ENCODE measurements around the gene TNFRSF8. TPM values are rescaled to one million over a fixed set of nuclear protein-coding genes. Genes with fewer than 3 reads are reported as not detected.

TNFRSF8 gene
- total RNA-seq, 2 experiments from 2014 or later: 0.14 TPM; not detected in 1

DNA sequence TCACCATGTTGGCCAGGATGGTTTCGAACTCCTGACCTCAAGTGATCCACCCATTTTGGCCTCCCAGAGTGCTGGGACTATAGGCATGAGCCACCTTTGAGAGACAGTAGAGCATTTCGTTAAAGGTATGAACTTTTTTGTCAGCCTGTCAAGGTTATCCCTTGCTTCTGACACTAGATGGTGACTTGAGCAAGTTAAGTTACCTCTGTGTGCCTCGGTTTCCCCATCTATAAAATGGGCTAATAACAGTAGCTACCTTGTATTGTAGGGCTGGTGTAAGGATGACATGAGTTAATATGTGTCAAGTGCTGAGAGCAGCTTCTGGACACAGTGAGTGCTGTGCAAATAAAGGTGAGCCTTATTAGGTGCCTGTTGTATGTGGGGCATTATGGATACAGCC lies 8.8 kb downstream of the TNFRSF8 start:
- TF ChIP-seq, protein P1, sequence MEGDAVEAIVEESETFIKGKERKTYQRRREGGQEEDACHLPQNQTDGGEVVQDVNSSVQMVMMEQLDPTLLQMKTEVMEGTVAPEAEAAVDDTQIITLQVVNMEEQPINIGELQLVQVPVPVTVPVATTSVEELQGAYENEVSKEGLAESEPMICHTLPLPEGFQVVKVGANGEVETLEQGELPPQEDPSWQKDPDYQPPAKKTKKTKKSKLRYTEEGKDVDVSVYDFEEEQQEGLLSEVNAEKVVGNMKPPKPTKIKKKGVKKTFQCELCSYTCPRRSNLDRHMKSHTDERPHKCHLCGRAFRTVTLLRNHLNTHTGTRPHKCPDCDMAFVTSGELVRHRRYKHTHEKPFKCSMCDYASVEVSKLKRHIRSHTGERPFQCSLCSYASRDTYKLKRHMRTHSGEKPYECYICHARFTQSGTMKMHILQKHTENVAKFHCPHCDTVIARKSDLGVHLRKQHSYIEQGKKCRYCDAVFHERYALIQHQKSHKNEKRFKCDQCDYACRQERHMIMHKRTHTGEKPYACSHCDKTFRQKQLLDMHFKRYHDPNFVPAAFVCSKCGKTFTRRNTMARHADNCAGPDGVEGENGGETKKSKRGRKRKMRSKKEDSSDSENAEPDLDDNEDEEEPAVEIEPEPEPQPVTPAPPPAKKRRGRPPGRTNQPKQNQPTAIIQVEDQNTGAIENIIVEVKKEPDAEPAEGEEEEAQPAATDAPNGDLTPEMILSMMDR (IDR thresholded peaks at IDR 0.05): no peak
- Mint-ChIP-seq H3K9me3 (no peaks in the 10 kb centered on the region), H3K27me3 (peaks cover 33% of the 10 kb centered on the region), H3K4me1 (ENCODE audit: low read depth) (peaks cover 16% of the 10 kb centered on the region), H3K27ac (no peak overlapping the region), H3K4me3 (no peak overlapping the region), H3K36me3 (ENCODE audit: low read depth) (no peaks in the 10 kb centered on the region)
- H3K9me3 ChIP-seq (ENCODE audit: control insufficient read depth in 1 of 2, insufficient read depth in 1 of 2, low read length in 2 of 2): no peaks in the 10 kb centered on the region
- no peak for DNase-seq
- intact Hi-C loops (cut with DNase I, micrococcal nuclease): no loop called here
- no peak overlapping the region for H3K27ac ChIP-seq (ENCODE audit: low read depth in 1 of 2, low read length in 2 of 2)
- no peaks in the 10 kb centered on the region for H3K36me3 ChIP-seq (ENCODE audit: insufficient read depth, low read length)
- H3K4me3 ChIP-seq (ENCODE audit: low read length): no peak overlapping the region
- ChIA-PET CTCF (no interaction called here), POLR2A (no interaction called here)
- no peak for ATAC-seq (ENCODE audit: poor library complexity)
- peaks cover 12 to 16% of the 10 kb centered on the region in 2 experiments for H3K27me3 ChIP-seq (ENCODE audit: control insufficient read depth in 1 of 2, insufficient read depth in 2 of 2, low read length in 2 of 2)
- peaks cover 19% of the 10 kb centered on the region for H3K4me1 ChIP-seq (ENCODE audit: insufficient read depth, low read length)

DNA sequence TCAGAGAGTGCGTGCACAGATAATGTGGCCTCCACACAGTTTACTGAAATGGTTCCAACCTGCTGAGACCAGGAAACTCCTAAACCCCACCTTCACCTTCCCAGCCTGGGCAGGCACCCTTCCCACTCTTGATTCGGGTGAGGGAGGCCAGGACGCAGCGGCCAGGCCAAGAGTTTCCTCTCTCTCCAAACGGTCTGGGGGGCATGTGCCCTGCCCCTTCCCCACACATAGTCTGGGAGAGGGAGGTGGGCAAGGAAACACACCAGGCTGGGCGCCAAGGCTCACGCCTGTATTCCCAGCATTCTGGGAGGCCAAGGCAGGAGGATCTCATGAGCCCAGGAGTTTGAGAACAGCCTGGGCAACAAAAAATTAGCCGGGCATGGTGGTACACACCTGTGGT lies 9.6 kb downstream of the TNFRSF8 start:
- Histone ChIP-seq H3K36me3 (ENCODE audit: insufficient read depth, low read length) (no peaks in the 10 kb centered on the region), H3K4me3 (ENCODE audit: low read length) (no peak overlapping the region), H3K27ac (ENCODE audit: low read depth in 1 of 2, low read length in 2 of 2) (no peak overlapping the region), H3K4me1 (ENCODE audit: insufficient read depth, low read length) (peaks cover 19% of the 10 kb centered on the region), H3K27me3 (ENCODE audit: control insufficient read depth in 1 of 2, insufficient read depth in 2 of 2, low read length in 2 of 2) (peaks cover 6 to 13% of the 10 kb centered on the region in 2 experiments), H3K9me3 (ENCODE audit: control insufficient read depth in 1 of 2, insufficient read depth in 1 of 2, low read length in 2 of 2) (no peaks in the 10 kb centered on the region)
- no peak for ATAC-seq (ENCODE audit: poor library complexity)
- peaks cover 24% of the 10 kb centered on the region for H3K27me3 Mint-ChIP-seq
- H3K4me1 Mint-ChIP-seq (ENCODE audit: low read depth): peaks cover 19% of the 10 kb centered on the region
- no peak overlapping the region for H3K4me3 Mint-ChIP-seq
- no peaks in the 10 kb centered on the region for H3K36me3 Mint-ChIP-seq (ENCODE audit: low read depth)
- H3K27ac Mint-ChIP-seq: no peak overlapping the region
- ChIA-PET POLR2A (no interaction called here), CTCF (no interaction called here)
- H3K9me3 Mint-ChIP-seq: no peaks in the 10 kb centered on the region
- DNase-seq: no peak
- intact Hi-C loops (cut with DNase I, micrococcal nuclease): no loop called here
- TF ChIP-seq, protein P1 (IDR thresholded peaks at IDR 0.05): no peak

DNA sequence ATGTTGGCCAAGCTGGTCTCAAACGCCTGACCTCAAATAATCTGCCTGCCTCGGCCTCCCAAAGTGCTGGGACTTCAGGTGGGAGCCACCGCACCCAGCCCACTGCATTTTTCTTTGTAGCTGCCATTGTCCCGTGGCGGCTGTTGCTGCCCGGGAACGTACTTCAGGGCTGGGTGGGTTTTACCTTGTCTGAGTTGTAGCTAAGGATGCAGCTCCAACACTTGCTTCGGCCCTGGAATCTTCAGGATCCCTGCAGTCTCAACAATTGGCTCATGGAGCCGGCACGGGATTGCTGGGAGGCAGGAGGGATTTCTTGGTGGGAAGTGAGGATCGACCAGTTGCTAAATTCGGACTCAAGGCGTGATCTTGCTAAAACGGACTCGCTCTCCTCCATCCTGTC lies 10.7 kb downstream of the TNFRSF8 start:
- H3K9me3 Mint-ChIP-seq: no peaks in the 10 kb centered on the region
- peaks cover 14% of the 10 kb centered on the region for H3K4me1 Mint-ChIP-seq (ENCODE audit: low read depth)
- no peak overlapping the region for H3K4me3 ChIP-seq (ENCODE audit: low read length)
- ATAC-seq (ENCODE audit: poor library complexity): no peak
- TF ChIP-seq, protein P1 (IDR thresholded peaks at IDR 0.05): no peak
- POLR2A ChIA-PET: no interaction called here
- H3K36me3 Mint-ChIP-seq (ENCODE audit: low read depth): no peaks in the 10 kb centered on the region
- peaks cover 0 to 8% of the 10 kb centered on the region in 2 experiments for H3K27me3 ChIP-seq (ENCODE audit: control insufficient read depth in 1 of 2, insufficient read depth in 2 of 2, low read length in 2 of 2)
- H3K27ac ChIP-seq (ENCODE audit: low read depth in 1 of 2, low read length in 2 of 2): no peak overlapping the region
- H3K27me3 Mint-ChIP-seq: peaks cover 15% of the 10 kb centered on the region
- peaks cover 13% of the 10 kb centered on the region for H3K4me1 ChIP-seq (ENCODE audit: insufficient read depth, low read length)
- H3K27ac Mint-ChIP-seq: no peak overlapping the region
- DNase-seq: no peak
- intact Hi-C loops (cut with DNase I, micrococcal nuclease): no loop called here
- no peaks in the 10 kb centered on the region for H3K36me3 ChIP-seq (ENCODE audit: insufficient read depth, low read length)
- H3K4me3 Mint-ChIP-seq: no peak overlapping the region
- CTCF ChIA-PET: no interaction called here
- no peaks in the 10 kb centered on the region for H3K9me3 ChIP-seq (ENCODE audit: control insufficient read depth in 1 of 2, insufficient read depth in 1 of 2, low read length in 2 of 2)

Measured in CD4-positive, alpha-beta T cell (primary cell).